ENCODE data around the gene DCTN5.

DCTN5 gene

DNA sequence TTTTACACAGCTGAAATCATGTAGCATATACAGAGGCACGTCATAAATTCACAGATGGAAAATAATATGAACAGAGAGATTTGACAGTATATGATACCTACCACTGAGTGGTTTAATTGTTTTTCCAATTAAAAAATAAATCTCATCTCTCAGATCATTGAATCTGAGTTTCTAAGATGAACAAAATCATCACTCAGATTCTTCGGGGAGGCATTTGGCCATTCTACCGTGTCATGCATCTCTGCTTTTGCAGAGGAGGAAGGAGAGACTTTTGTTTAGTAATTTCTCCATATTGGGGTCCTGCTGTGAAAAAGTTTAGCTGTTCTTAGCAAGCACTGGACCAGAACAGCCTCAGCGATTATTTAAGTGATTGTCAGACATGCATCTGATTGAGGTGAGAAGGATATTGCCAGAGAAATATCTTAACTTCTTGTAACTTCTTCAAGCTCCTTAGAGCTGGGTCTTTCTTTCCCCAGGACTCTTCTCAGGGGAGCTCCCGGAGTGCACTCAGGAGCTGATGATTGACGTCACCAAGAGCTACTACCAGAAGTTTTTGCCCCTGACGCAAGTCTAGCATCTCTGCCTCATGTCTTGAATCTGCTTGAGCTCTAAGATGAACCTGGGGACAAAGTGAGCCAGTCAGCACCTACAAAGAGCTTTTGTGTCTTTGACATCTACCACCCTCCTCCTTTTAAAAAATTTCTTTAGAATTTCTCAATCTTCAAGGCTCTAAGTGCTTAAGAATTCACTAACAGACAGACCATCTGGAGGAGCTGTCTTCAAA lies 25.5 kb downstream of the DCTN5 start:
- no peak for DNase-seq

GRCh38 chr16:23667355-23667659 lies 26.0 kb downstream of the DCTN5 start:
- no peak for DNase-seq

DNA sequence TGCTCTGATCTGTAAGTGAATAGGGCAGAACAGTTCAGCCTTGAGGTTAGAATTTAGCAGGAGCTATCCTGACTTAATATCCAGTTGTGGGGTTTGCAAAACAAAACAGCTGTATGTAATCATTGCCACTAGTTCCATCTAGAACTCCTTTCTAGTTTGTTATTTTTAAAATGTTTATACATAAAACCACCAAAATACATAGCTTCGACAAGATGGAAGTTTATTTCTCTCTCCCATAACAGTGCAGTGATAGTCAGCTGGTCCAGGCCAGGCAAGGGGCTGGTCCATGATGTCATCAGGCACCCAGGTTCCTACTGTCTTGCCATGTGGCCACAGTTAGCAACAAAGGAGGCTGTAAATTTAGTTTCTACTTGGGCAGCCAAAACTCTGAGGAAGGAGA lies 27.0 kb downstream of the DCTN5 start:
- DNase-seq: no peak

DNA sequence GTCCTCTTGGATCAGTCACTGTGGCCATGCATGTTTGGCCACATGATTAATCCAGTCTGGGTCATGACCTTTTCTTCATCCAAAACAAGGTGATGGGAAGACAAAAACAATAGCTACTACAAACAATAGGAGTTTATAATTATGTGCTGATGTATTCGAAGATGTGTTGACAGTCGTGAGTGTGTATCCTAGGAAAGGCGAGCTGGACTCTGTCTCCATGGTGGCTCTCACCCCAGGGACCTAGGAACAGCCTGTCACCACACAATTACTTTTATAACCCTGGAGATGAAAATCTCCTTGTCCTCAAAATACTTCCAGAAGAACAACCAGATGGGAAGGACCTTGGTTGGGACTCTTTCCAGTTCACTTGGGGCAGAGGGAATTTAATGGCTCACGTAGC lies 27.6 kb downstream of the DCTN5 start:
- no peak for DNase-seq

- peak; percentile 20 for DNase-seq
Measured at GRCh38 chr16:23670137-23670776, 29.0 kb downstream of the DCTN5 start.

DNA sequence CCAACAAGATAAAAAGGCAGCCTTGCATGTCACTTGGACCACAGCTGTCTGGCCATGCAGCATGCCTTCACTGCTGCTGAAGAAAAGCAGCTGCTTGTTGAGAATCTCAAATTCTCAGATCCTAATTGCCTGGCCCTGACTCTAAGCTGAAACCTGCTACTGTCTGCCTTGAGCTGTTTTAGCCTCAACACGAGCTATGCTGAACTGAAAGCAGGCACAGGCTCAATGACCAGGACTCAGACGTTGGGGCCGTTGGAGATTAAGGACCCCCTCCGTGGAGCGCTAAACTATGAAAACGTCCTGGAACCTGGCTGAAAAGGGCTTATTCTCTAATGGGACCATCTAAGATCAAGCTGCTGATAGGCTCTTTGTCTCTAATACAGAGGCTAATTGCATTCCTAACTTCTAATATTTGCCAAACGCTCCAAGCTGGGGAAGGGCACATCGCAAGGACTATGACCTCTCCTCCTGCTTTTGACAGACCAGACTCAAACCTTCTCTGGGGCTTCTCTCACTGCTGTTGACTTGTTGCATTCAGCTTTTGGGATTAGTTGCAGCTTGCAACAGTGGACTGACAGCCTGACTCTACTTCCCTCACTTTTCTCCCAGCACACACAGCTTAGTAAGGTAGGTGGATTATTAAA lies 32.8 kb downstream of the DCTN5 start:
- DNase-seq: no peak

- no peak for DNase-seq
Measured at GRCh38 chr16:23676924-23677480, 35.7 kb downstream of the DCTN5 start.

DNA sequence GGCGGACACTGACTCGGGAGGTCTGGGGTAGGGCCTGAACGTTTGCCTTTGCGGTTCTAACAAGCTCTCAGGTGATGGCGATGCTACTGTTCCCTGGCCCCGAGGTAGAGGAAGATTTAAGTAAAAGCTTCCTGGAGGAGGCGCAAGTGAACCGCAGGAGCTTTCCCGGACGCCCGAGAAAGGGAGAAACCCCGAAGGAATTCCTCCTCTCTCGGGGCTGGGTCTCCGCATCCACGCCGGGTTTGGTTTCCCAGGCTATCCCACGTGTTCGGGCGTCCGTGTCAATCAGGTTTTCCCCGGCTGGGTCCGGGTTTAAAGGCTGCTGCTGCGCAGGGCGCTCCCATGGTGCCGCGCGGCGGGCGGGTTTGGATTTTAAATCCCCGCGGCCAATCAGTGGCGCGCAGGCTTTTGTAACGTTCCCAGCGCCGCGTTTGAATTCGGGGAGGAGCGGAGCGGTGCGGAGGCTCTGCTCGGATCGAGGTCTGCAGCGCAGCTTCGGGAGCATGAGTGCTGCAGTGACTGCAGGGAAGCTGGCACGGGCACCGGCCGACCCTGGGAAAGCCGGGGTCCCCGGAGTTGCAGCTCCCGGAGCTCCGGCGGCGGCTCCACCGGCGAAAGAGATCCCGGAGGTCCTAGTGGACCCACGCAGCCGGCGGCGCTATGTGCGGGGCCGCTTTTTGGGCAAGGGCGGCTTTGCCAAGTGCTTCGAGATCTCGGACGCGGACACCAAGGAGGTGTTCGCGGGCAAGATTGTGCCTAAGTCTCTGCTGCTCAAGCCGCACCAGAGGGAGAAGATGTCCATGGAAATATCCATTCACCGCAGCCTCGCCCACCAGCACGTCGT lies 37.4 kb downstream of the DCTN5 start, which contains the start of gene PLK1:
Gene PLK1 (plus strand): TSS at position 460 of the 844 bp plus-strand sequence. CDS start 44 bp downstream, at position 504.
- DNase-seq: peak; percentile 80

GRCh38 chr16:23679274-23679985 lies 38.2 kb downstream of the DCTN5 start:
- DNase-seq: no peak

DNA sequence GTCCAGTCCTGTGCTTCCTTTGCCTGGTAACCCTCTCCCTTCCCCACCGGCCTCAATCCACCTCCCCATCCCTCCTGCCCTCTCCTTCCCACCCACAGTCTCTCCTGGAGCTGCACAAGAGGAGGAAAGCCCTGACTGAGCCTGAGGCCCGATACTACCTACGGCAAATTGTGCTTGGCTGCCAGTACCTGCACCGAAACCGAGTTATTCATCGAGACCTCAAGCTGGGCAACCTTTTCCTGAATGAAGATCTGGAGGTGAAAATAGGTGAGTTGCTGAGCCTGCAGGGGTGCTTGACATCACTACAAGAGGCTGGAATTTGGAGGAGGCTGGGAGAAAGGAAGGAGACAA lies 38.7 kb downstream of the DCTN5 start:
- DNase-seq: no peak

DNA sequence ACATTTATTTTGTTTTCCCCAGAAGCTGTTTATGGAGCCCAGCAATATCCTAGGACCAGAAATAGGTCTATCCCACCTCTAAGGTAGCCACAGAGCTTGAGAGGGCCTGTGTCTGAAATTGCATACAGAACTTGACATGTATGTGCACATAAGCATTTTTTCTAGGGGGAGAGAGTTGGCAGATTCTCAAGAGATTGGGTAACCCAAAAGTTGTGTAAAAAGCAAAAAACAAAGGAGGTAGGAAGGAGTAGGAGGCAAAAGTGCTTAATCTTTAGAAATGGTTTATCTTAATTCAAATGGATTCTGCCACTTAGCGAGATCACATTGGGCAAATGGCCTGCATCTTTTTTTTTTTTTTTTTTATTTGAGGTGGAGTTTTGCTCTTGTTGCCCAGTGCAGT lies 40.9 kb downstream of the DCTN5 start:
- DNase-seq: no peak

- no peak for DNase-seq
Measured at GRCh38 chr16:23683487-23683886, 42.2 kb downstream of the DCTN5 start.

GRCh38 chr16:23687034-23687808 lies 46.0 kb downstream of the DCTN5 start:
- no peak for DNase-seq

- no peak for DNase-seq
Measured at GRCh38 chr16:23689442-23690187, 48.3 kb downstream of the DCTN5 start.

DNA sequence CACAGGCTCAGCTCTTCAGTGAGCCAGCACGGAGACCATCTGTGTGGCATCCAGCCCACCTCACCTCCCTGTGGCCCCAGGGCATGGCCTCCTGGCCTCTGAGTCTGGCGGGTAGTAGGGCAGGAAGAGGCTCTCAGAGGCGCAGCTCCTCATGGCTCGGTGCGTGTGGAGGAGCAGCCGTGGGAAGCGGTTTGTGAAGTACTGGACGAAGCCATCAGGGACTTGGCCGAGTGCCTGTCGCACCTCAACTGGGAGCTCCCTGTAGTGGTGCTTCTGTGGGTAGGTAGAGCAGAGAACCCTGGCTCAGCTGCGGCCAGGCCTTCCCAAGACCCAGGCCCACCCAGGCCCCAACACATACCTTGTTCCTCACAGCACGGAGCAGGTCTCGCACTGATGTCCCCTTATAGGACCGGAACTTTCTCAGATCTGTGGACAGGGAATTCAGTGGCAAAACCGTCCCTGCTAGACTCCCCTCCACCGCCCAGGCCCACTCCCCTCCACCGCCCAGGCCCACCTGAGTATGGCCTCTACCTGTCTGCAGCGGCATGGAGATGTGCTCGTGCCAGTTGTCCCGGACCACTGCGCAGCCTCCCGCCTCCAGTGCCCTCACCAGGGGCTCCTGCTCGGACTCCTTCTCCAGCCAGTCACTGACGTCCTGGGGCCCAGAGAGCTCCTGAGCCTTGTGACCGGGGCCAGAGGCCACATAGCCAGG lies 49.7 kb downstream of the DCTN5 start:
- no peak for DNase-seq

DNA sequence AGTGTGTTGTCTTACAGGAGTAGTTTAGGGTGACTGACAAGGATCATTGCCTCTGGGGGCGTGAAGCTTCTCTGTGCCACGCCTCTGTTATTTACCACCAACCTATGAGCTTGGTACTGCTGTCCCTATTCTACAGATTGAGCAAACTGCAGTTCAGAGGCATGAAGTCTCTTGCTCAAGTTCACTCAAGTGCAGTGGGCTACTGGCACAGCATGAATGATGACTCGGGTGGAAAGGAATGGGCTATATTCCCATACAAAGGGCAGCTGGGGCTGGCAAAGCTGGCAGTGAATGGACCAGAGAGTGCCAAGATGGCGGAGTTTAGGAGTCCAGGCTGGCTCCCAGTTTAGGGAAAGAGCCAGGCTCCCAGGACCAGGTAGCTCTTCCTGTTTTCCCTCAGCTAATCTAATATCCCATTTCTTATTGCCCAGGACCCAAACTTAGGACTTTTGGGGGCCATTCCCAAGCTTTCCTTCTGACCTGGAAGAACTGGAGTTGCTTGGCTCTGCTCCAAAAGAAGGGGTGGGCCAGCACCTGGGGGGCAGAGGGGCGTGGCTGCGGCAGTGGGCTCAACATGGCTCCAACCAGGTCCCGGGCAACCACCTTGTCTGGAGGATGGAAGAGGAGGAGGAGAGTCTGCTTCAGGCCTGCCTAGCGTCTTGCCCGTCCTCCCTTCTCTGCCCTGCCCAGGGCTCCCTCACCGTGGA lies 50.4 kb downstream of the DCTN5 start:
- DNase-seq: no peak

DNA sequence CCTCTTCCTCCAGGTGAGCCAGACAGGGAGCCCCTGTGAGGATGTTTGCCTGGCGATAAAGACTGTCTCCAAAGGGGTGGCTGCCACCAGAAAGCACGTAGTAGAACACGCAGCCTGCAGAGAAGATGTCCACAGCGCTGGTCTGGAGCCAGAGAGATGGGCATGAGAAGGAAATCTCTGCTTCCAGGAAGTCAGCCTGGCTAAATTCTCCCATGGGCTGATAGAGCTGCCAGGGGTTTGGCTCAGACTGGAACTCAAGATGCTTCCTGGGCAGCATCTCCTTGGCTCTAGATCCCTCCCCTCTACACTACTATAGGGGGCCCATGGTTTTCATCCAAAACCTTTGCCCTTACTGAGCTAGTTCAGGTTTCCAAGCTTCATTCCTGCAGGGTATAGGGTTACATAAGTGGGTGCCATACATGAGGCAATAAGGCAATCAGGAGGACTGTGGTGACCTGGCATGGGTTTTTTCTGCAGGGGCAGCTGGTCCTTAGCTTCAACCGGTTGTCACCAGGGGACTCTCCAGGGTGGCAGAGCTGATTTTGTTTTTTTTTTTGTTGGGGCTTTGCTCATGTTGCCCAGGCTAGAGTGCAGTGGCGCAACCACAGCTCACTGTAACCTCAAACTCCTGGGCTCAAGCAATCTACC lies 51.0 kb downstream of the DCTN5 start:
- no peak for DNase-seq

DNA sequence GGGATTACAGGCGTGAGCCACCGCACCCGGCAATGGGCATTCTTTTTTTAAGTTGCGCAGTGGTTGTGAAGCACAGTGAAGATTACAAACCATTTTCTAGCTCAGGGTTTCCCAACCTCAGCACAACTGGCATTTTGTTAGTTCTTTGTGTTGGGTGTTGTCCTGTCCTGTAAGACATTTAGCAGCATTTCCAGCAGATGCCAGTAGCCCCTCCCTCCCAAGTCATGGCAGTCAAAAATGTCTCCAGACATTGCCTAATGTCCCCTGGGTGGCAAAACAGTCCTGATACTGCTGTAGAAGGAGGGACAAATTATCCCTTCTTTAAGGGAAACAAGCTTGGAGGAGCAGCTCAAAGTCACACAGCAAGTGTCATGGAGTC lies 53.0 kb downstream of the DCTN5 start:
- no peak for DNase-seq
